IPS-15b (cell line): ENCODE measurements around the gene SLITRK5.

ENCODE experiments used
- H3K27me3 ChIP-seq: one replicate; pipeline ENCODE4 v1.6.1; 2013; ENCODE audit warnings: low read length; ENCODE audit not compliant: control insufficient read depth, insufficient read depth
- H3K36me3 ChIP-seq: one replicate; pipeline ENCODE4 v1.6.1; 2013; ENCODE audit warnings: low read length; ENCODE audit not compliant: control insufficient read depth, insufficient read depth
- H3K4me1 ChIP-seq: one replicate; pipeline ENCODE4 v1.6.1; 2013; ENCODE audit warnings: mild to moderate bottlenecking, low read length; ENCODE audit not compliant: control insufficient read depth, insufficient read depth
- H3K4me3 ChIP-seq: one replicate; pipeline ENCODE4 v1.5.1; 2013; ENCODE audit warnings: low read depth, low read length
- H3K9ac ChIP-seq: one replicate; pipeline ENCODE4 v1.6.1; 2013; ENCODE audit warnings: low read depth, mild to moderate bottlenecking, low read length
- H3K9me3 ChIP-seq: one replicate; pipeline ENCODE4 v1.6.1; 2013; ENCODE audit warnings: mild to moderate bottlenecking, low read length; ENCODE audit not compliant: control insufficient read depth, insufficient read depth

SLITRK5 gene

GRCh38 chr13:87671031-87671752 is at the start of gene SLITRK5:
Gene SLITRK5 (plus strand): TSS chr13:87671371. CDS start chr13:87675389, 4,018 bp downstream.
- Histone ChIP-seq H3K9me3 (no peaks in the 10 kb centered on the region), H3K4me1 (peaks cover 22% of the 10 kb centered on the region), H3K27me3 (peaks cover 31% of the 10 kb centered on the region), H3K4me3 (peak within 1 kb of the TSS; percentile 64), H3K9ac (no peak within 1 kb of the TSS), H3K36me3 (no peaks in the 10 kb centered on the region)

- Histone ChIP-seq H3K9ac (no peak overlapping the region), H3K4me1 (no peaks in the 10 kb centered on the region), H3K36me3 (no peaks in the 10 kb centered on the region), H3K27me3 (no peaks in the 10 kb centered on the region), H3K9me3 (no peaks in the 10 kb centered on the region), H3K4me3 (no peak overlapping the region)
Measured at GRCh38 chr13:87622971-87623370, 48.2 kb upstream of the SLITRK5 start.

- no peaks in the 10 kb centered on the region for H3K36me3 ChIP-seq
- H3K4me1 ChIP-seq: no peaks in the 10 kb centered on the region
- H3K27me3 ChIP-seq: no peaks in the 10 kb centered on the region
- no peak overlapping the region for H3K4me3 ChIP-seq
- no peaks in the 10 kb centered on the region for H3K9me3 ChIP-seq
- H3K9ac ChIP-seq: no peak overlapping the region
Measured at GRCh38 chr13:87656306-87656705, 14.9 kb upstream of the SLITRK5 start.

GRCh38 chr13:87661471-87661870 is 9.7 kb upstream of the SLITRK5 start:
- no peaks in the 10 kb centered on the region for H3K9me3 ChIP-seq
- H3K4me3 ChIP-seq: no peak overlapping the region
- no peaks in the 10 kb centered on the region for H3K36me3 ChIP-seq
- H3K9ac ChIP-seq: no peak overlapping the region
- H3K27me3 ChIP-seq: no peaks in the 10 kb centered on the region
- peaks cover 7% of the 10 kb centered on the region for H3K4me1 ChIP-seq

GRCh38 chr13:87666831-87667230 is 4.3 kb upstream of the SLITRK5 start:
- H3K4me1 ChIP-seq: peaks cover 7% of the 10 kb centered on the region
- H3K4me3 ChIP-seq: no peak overlapping the region
- H3K9me3 ChIP-seq: no peaks in the 10 kb centered on the region
- H3K36me3 ChIP-seq: no peaks in the 10 kb centered on the region
- no peak overlapping the region for H3K9ac ChIP-seq
- H3K27me3 ChIP-seq: peaks cover 2% of the 10 kb centered on the region

GRCh38 chr13:87667686-87668085 is 3.5 kb upstream of the SLITRK5 start:
- no peak overlapping the region for H3K9ac ChIP-seq
- H3K27me3 ChIP-seq: peaks cover 2% of the 10 kb centered on the region
- no peak overlapping the region for H3K4me3 ChIP-seq
- H3K36me3 ChIP-seq: no peaks in the 10 kb centered on the region
- peaks cover 7% of the 10 kb centered on the region for H3K4me1 ChIP-seq
- no peaks in the 10 kb centered on the region for H3K9me3 ChIP-seq

- Histone ChIP-seq H3K27me3 (peaks cover 14% of the 10 kb centered on the region), H3K4me3 (no peak overlapping the region), H3K9me3 (no peaks in the 10 kb centered on the region), H3K9ac (no peak overlapping the region), H3K36me3 (no peaks in the 10 kb centered on the region), H3K4me1 (peaks cover 15% of the 10 kb centered on the region)
Measured at GRCh38 chr13:87669379-87669978, 1.7 kb upstream of the SLITRK5 start.

GRCh38 chr13:87671753-87672605 is 808 bp downstream of the SLITRK5 start:
- Histone ChIP-seq H3K4me3 (peak overlapping the region; percentile 64), H3K9ac (no peak overlapping the region), H3K9me3 (no peaks in the 10 kb centered on the region), H3K27me3 (peaks cover 39% of the 10 kb centered on the region), H3K36me3 (no peaks in the 10 kb centered on the region), H3K4me1 (peaks cover 24% of the 10 kb centered on the region)

GRCh38 chr13:87674247-87674738 is 3.1 kb downstream of the SLITRK5 start:
- no peaks in the 10 kb centered on the region for H3K36me3 ChIP-seq
- H3K4me1 ChIP-seq: peaks cover 24% of the 10 kb centered on the region
- peaks cover 62% of the 10 kb centered on the region for H3K27me3 ChIP-seq
- H3K9me3 ChIP-seq: no peaks in the 10 kb centered on the region
- no peak overlapping the region for H3K9ac ChIP-seq
- peak overlapping the region; percentile 48 for H3K4me3 ChIP-seq

- Histone ChIP-seq H3K36me3 (no peaks in the 10 kb centered on the region), H3K27me3 (peaks cover 68% of the 10 kb centered on the region), H3K9ac (no peak overlapping the region), H3K4me3 (peak overlapping the region; percentile 51), H3K4me1 (peaks cover 24% of the 10 kb centered on the region), H3K9me3 (no peaks in the 10 kb centered on the region)
Measured at GRCh38 chr13:87675851-87676250, 4.7 kb downstream of the SLITRK5 start.

- no peaks in the 10 kb centered on the region for H3K36me3 ChIP-seq
- H3K9ac ChIP-seq: no peak overlapping the region
- H3K4me3 ChIP-seq: peak overlapping the region; percentile 51
- peaks cover 68% of the 10 kb centered on the region for H3K27me3 ChIP-seq
- peaks cover 24% of the 10 kb centered on the region for H3K4me1 ChIP-seq
- H3K9me3 ChIP-seq: no peaks in the 10 kb centered on the region
Measured at GRCh38 chr13:87676254-87677042, 5.3 kb downstream of the SLITRK5 start.
